Thymus (tissue), 11 donors: ENCODE results near the gene LCP2. TPM values are rescaled to one million over a fixed set of nuclear protein-coding genes. Genes with fewer than 3 reads are reported as not detected.

ENCODE experiments used
- DNase-seq, 9 donors: peaks; one replicate each; pipeline ENCODE4 v3.0.0-alpha.2; 2013; ENCODE audit warnings: low spot score in 9 of 9, low read depth in 6 of 9, missing footprints in 1 of 9
- H3K27ac ChIP-seq, 2 donors: one replicate each; pipeline ENCODE4 v1.5.1; 2013; ENCODE audit warnings: control low read depth in 1 of 2, low read depth in 1 of 2, low read length in 1 of 2, mild to moderate bottlenecking in 1 of 2, moderate library complexity in 1 of 2
- H3K27me3 ChIP-seq, 2 donors: one replicate each; pipeline ENCODE4 v1.5.1; 2013; ENCODE audit warnings: low read length in 1 of 2; ENCODE audit not compliant: control insufficient read depth in 2 of 2, insufficient read depth in 1 of 2
- H3K36me3 ChIP-seq, 2 donors: one replicate each; pipeline ENCODE4 v1.5.1; 2013; ENCODE audit warnings: low read length in 1 of 2, mild to moderate bottlenecking in 1 of 2, moderate library complexity in 1 of 2; ENCODE audit not compliant: control insufficient read depth in 2 of 2, insufficient read depth in 2 of 2
- H3K4me1 ChIP-seq, 2 donors: one replicate each; pipeline ENCODE4 v1.5.1; 2013; ENCODE audit warnings: low read length in 2 of 2; ENCODE audit not compliant: control insufficient read depth in 2 of 2, insufficient read depth in 2 of 2
- H3K4me3 ChIP-seq, 2 donors: one replicate each; pipeline ENCODE4 v1.5.1; 2013; ENCODE audit warnings: low read length in 2 of 2, control low read depth in 1 of 2, mild to moderate bottlenecking in 1 of 2
- H3K9me3 ChIP-seq, 2 donors: one replicate each; pipeline ENCODE4 v1.5.1; 2013; ENCODE audit warnings: low read length in 1 of 2, mild to moderate bottlenecking in 1 of 2; ENCODE audit not compliant: control insufficient read depth in 2 of 2, insufficient read depth in 1 of 2
- WGBS: extraction: QIAGEN DNeasy Blood & Tissue Kit; methylation state at CpG from one replicate; pipeline ENCODE4 v1.1.7; 2013; 5-methylcytosine and 5-hydroxymethylcytosine counted together
- polyA plus RNA-seq: library from polyadenylated mRNA; stranded (reverse); fragments of 200-250 nt; gene quantifications from one replicate; pipeline ENCODE4 v1.2.3, GENCODE V29; 2013
- total RNA-seq: library from RNA; stranded (reverse); fragments of 120-200 nt; gene quantifications from one replicate; pipeline ENCODE4 v1.2.4, GENCODE V29; 2013
- donor health status: healthy.

LCP2 gene
- total and polyA plus RNA-seq, 2 donors: 73.7 to 131 TPM

DNA sequence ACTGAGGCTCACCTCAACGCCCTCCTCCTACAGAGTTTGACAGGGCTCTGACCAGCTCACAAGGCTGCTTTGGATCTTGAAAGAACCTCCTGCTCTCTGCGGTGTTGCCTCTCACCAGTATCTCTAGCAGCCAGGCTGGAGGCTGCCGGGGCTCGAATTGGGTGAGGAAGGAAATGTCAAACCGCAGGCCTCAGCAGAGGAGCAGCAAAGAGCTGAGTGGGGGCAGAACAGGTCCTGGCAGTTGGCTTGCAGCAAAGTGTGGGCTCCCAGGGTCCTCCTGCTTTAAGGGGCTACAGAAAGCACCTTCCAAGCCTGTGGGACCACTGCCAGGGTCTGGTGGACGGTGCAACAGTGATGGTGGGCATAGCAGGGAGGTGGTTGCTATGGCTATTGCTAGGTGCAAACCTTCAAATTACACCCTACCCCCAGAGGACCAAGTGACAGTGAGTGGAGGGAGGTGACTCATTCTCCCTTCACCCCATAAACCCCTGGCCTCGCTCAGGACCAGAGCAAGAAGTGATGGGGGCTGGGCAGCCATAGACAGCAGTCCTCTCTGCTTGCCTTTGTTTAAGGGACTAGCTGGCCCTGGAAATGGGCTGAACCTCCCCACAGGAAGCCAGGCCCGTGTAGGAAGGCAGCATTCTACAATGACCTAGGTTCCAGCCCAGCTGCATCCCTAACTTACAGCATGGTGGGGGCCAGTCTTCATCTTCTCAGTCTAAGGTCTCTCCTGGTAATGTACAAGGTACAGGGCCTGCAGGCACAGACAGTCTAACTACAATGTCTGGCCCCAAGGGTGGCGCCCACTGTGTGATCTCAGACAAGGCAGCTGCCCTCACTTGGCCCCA lies 18.7 kb downstream of the LCP2 start:
- H3K27me3 ChIP-seq: no peaks in the 10 kb centered on the region
- 9% methylated on average over 9 of the region's 9 CpGs for WGBS
- DNase-seq: peak in 8 of 9 donors; percentile 85 to 98 (median 92)
- peak overlapping the region; percentile 91 to 97 for H3K27ac ChIP-seq
- no peaks in the 10 kb centered on the region for H3K9me3 ChIP-seq
- H3K4me3 ChIP-seq: peak overlapping the region; percentile 24 to 28
- H3K36me3 ChIP-seq: peaks cover 26 to 74% of the 10 kb centered on the region in 2 donors
- peaks cover 34 to 95% of the 10 kb centered on the region in 2 donors for H3K4me1 ChIP-seq

DNA sequence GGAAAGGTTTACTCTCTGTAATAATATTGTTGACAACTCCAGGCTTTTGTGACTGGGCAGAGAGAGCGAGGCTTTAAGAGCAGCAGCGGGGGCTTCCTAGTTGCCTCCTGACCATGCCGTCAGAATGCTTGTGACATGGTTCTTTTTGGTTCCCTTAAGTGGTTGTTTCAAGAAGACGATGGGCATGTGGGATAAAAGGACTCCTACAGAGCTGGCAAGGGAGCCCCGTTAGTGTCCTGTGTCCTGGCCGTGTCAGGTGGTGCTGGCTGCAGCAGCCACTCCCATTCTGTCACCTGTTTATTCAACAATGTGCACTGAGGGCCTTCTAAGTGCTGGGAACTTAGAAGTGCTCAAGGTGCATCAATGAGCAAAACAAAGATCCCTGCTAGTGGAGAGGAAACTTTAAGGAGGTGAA lies 19.7 kb downstream of the LCP2 start:
- H3K9me3 ChIP-seq: no peaks in the 10 kb centered on the region
- DNase-seq: peak in 1 of 9 donors; percentile 79
- 24% methylated on average over 6 of the region's 6 CpGs for WGBS
- peak overlapping the region; percentile 18 to 21 for H3K4me3 ChIP-seq
- H3K27ac ChIP-seq: peak overlapping the region; percentile 89 to 96
- no peaks in the 10 kb centered on the region for H3K27me3 ChIP-seq
- H3K36me3 ChIP-seq: peaks cover 29 to 74% of the 10 kb centered on the region in 2 donors
- peaks cover 32 to 95% of the 10 kb centered on the region in 2 donors for H3K4me1 ChIP-seq

- peak overlapping the region in 1 of 2 donors; percentile 4 for H3K4me3 ChIP-seq
- no peaks in the 10 kb centered on the region for H3K27me3 ChIP-seq
- no peaks in the 10 kb centered on the region for H3K9me3 ChIP-seq
- peak overlapping the region; percentile 86 to 96 for H3K27ac ChIP-seq
- no peak for DNase-seq
- H3K4me1 ChIP-seq: peaks cover 32 to 80% of the 10 kb centered on the region in 2 donors
- WGBS: 94% methylated on average over 2 of the region's 2 CpGs
- peaks cover 33 to 71% of the 10 kb centered on the region in 2 donors for H3K36me3 ChIP-seq
These were observed 21.4 kb downstream of the LCP2 start for GRCh38 chr5:170276140-170276539.

DNA sequence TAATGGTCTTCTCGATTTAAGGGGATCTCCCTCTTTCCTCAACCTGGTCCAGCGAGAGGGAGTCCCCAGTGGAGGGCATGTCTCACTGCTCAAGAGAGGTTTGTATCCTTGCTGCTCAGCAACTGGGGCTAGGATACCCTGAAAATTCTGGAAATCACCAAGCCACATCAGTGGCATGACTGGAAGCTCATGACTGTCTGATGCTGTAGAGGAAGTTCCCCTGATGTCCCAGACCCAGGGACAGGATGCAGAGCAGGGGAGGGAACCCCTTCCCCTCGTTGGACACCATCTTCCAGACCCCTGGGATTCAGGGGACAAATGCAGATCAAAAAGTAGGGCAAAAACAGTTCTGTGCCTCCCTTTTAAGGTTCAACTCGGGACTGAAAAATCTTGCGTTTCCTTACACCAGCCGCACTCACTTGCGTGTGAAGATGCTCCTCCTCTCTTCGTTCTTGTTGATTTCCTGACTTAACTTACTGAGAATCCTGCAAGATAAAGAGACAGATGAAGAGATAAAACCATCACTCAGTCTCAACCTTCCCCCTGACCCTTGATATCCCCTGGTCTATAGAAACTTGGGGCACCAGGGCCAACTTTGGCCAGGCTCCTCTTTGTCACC lies 22.1 kb downstream of the LCP2 start:
- peak overlapping the region; percentile 86 to 96 for H3K27ac ChIP-seq
- WGBS: 48% methylated on average over 8 of the region's 8 CpGs
- H3K27me3 ChIP-seq: no peaks in the 10 kb centered on the region
- H3K4me3 ChIP-seq: no peak overlapping the region
- H3K36me3 ChIP-seq: peaks cover 40 to 75% of the 10 kb centered on the region in 2 donors
- H3K9me3 ChIP-seq: no peaks in the 10 kb centered on the region
- peaks cover 32 to 77% of the 10 kb centered on the region in 2 donors for H3K4me1 ChIP-seq
- peak in 1 of 9 donors; percentile 63 for DNase-seq

- DNase-seq: peak in 3 of 9 donors; percentile 77 to 89 (median 79)
- H3K36me3 ChIP-seq: peaks cover 51 to 77% of the 10 kb centered on the region in 2 donors
These were observed 23.4 kb downstream of the LCP2 start for GRCh38 chr5:170273968-170274710.

DNA sequence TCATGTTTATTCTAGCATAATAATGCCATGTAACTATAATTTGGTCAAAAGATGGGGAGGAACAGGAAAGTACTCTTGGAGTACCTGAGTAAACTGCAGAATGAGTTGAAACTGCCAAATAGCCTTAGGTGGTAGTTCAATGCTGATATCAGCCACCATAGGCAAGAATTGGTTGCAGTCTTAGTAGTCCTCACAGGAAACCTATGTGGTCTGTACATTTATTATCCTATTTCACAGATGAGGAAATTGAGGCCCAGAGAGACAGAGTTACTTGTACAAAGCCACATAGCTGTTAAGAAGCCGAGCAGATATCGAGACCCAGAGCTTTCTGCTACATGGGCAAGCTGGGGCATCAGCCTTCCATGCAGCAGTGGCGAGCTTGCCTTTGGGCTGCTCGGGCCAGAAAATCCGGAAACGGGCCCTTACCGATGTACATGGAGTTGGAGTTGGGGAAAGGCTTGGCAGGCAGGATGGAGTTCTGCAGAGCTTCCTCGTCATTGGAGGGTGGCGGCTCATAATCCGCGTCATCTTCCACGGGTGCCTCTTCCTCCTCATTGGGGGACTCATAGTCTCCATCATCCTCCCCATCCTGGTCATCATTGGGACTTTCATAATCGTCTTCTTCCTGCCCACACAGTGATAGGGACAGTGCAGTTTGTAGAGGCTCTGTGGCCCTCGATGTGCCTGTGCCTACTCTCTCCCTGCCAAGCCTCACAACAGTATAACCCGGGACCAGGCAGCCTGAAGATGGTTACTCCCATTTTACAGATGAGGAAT lies 27.1 kb downstream of the LCP2 start:
- no peak overlapping the region for H3K4me3 ChIP-seq
- peak overlapping the region in 1 of 2 donors; percentile 43 for H3K27ac ChIP-seq
- WGBS: 96% methylated on average over 15 of the region's 15 CpGs
- no peaks in the 10 kb centered on the region for H3K27me3 ChIP-seq
- no peaks in the 10 kb centered on the region for H3K9me3 ChIP-seq
- H3K4me1 ChIP-seq: peaks cover 33 to 72% of the 10 kb centered on the region in 2 donors
- H3K36me3 ChIP-seq: peaks cover 77 to 95% of the 10 kb centered on the region in 2 donors
- DNase-seq: no peak

More at GRCh38 chr5:170273968-170274710, 23.4 kb downstream of the LCP2 start:
- H3K27ac ChIP-seq: peak overlapping the region; percentile 34 to 44
- no peak overlapping the region for H3K4me3 ChIP-seq
- WGBS: 75% methylated on average over 8 of the region's 8 CpGs
- H3K4me1 ChIP-seq: peaks cover 19 to 70% of the 10 kb centered on the region in 2 donors
- no peaks in the 10 kb centered on the region for H3K9me3 ChIP-seq
- H3K27me3 ChIP-seq: no peaks in the 10 kb centered on the region

DNA sequence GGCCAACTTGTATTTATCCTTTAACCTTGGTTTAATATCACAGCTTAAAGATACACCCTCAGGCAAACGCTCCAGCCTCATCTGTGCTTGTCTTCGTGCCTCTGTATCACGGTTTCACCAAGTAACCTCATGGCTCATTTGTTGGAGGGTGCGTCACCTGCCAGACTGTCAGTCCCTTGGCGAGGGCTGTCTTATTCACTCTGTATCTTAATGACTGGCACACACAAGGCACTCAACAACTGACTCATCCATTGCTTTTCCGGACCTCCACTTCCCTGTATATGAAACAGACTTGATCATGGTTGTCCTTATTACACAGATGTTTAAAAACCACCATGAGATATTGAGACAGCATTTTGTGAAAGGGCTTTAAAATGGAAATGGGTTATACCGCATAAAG lies 28.0 kb downstream of the LCP2 start:
- peaks cover 27 to 67% of the 10 kb centered on the region in 2 donors for H3K4me1 ChIP-seq
- H3K36me3 ChIP-seq: peaks cover 72 to 96% of the 10 kb centered on the region in 2 donors
- no peaks in the 10 kb centered on the region for H3K9me3 ChIP-seq
- 92% methylated on average over 7 of the region's 7 CpGs for WGBS
- no peak for DNase-seq
- H3K27ac ChIP-seq: peak overlapping the region; percentile 44 to 56
- H3K4me3 ChIP-seq: no peak overlapping the region
- H3K27me3 ChIP-seq: no peaks in the 10 kb centered on the region

GRCh38 chr5:170268884-170269283 lies 28.7 kb downstream of the LCP2 start:
- Histone ChIP-seq H3K4me1 (peaks cover 32 to 65% of the 10 kb centered on the region in 2 donors), H3K9me3 (no peaks in the 10 kb centered on the region), H3K27ac (peak overlapping the region; percentile 44 to 68), H3K27me3 (no peaks in the 10 kb centered on the region), H3K36me3 (peaks cover 73 to 96% of the 10 kb centered on the region in 2 donors), H3K4me3 (no peak overlapping the region)
- DNase-seq: no peak
- WGBS: 41% methylated on average over 3 of the region's 3 CpGs
